DOHH2 (cell line): ENCODE results near the gene ZNF608.

Source experiments
- EZH2phosphoT487 ChIP-seq: fragments of 200-600 bp; sonication (generic); IDR thresholded peaks from 2 replicates; pipeline ENCODE4 v1.6.1; 2017; ENCODE audit warnings: borderline replicate concordance, mild to moderate bottlenecking, antibody characterized with exemption, low read length, moderate library complexity, mixed read lengths
- TF ChIP-seq, protein P1 (sequence below): fragments of 200-600 bp; sonication (generic); IDR thresholded peaks from one replicate; pipeline ENCODE4 v1.5.1; 2014; ENCODE audit warnings: antibody characterized with exemption, mild to moderate bottlenecking, low read depth, low read length; ENCODE audit not compliant: poor library complexity, severe bottlenecking

DNA sequence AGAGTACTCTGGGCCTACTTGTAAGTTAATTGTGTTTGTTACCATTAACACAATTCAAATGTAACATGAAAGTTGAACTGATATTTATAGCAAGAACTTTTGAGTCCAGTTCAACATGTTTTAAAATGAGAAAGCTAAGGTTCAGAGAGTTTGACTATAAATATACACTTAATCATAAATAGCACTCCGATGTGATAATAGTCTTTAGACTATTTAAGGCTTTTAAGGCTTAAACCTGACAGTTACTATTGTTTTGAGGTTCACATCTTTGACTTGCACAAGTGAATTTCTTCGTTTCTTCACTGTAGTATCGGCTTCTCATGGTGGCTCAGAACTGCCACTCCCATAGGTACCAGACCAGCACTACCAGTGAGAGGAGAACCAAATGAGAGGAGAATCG is 42.4 kb downstream of the ZNF608 start:
- TF ChIP-seq, protein P1, sequence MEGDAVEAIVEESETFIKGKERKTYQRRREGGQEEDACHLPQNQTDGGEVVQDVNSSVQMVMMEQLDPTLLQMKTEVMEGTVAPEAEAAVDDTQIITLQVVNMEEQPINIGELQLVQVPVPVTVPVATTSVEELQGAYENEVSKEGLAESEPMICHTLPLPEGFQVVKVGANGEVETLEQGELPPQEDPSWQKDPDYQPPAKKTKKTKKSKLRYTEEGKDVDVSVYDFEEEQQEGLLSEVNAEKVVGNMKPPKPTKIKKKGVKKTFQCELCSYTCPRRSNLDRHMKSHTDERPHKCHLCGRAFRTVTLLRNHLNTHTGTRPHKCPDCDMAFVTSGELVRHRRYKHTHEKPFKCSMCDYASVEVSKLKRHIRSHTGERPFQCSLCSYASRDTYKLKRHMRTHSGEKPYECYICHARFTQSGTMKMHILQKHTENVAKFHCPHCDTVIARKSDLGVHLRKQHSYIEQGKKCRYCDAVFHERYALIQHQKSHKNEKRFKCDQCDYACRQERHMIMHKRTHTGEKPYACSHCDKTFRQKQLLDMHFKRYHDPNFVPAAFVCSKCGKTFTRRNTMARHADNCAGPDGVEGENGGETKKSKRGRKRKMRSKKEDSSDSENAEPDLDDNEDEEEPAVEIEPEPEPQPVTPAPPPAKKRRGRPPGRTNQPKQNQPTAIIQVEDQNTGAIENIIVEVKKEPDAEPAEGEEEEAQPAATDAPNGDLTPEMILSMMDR = no peak
- no peak for TF ChIP-seq EZH2phosphoT487
